Activated T-helper 2 cell treated with anti-CD3 and anti-CD28 coated beads, Interferon-gamma antibody, Interleukin-2, Interleukin-4, amounts not matched to agents 10 μg/mL and 5 μg/mL and 100 μg/mL, durations not matched to agents 14 hours and 24 hours and 36 hours (primary cell): Measurements from ENCODE around the gene PLCH1. TPM values are rescaled to one million over a fixed set of nuclear protein-coding genes. Genes with fewer than 3 reads are reported as not detected.
A peak's percentile ranks its signal among the peaks of the same experiment; 100 is the strongest.

Experiments used
- DNase-seq: peaks from one replicate; pipeline ENCODE4 v3.0.0; 2021; ENCODE audit warnings: low spot score
- H3K27ac Mint-ChIP-seq: one replicate; pipeline ENCODE4 v1.8.0; 2021; ENCODE audit warnings: mixed read lengths
- H3K27me3 Mint-ChIP-seq: one replicate; pipeline ENCODE4 v1.8.0; 2021; ENCODE audit warnings: low read depth, mixed read lengths
- H3K36me3 Mint-ChIP-seq: one replicate; pipeline ENCODE4 v1.8.0; 2021; ENCODE audit warnings: low read depth, mixed read lengths
- H3K4me1 Mint-ChIP-seq: one replicate; pipeline ENCODE4 v1.8.0; 2021; ENCODE audit warnings: low read depth, mixed read lengths
- H3K4me3 Mint-ChIP-seq: one replicate; pipeline ENCODE4 v1.8.0; 2021; ENCODE audit warnings: low read depth, mild to moderate bottlenecking, moderate library complexity, mixed read lengths
- H3K9me3 Mint-ChIP-seq: one replicate; pipeline ENCODE4 v1.8.0; 2021; ENCODE audit warnings: mixed read lengths
- intact Hi-C: fragments of 100-400 bp; cut with micrococcal nuclease; formaldehyde crosslinking; loops from one replicate; pipeline ENCODE4 v1.15.1; 2023
- total RNA-seq: library from RNA; stranded (reverse); gene quantifications from 2 replicates; pipeline ENCODE4 v1.2.3, GENCODE V29; 2022

The PLCH1 gene
- total RNA-seq, 1 donor from 2014 or later: 0.09 TPM

DNA sequence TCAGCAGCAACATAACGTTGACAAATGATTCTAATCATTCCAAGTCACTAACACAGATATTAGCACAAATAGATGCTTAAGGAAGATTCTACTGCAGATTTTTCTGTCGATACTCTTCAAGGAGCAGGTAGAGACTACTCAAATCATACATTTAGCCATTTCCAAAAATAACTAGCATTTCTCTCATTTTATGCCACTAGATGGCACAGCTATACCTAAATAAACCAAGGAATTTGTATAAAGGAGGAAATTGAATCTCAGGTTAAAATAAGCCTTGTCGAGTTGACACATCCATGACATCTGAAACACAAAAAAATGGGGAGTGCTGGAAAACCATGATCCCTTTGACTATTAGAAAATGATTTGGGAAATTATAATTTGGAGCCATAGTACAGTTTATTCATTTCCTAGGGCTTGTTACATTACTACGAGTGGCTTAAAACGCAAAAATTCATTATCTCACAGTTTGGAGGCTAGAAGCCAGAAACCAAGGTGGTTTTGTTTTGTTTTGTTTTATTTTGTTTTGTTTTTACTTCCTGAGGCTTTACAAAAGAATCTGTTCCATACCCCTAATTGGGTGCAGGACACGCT, 391.9 kb downstream of the PLCH1 start:
- no peaks in the 10 kb centered on the region for H3K36me3 Mint-ChIP-seq
- no peaks in the 10 kb centered on the region for H3K4me1 Mint-ChIP-seq
- H3K27me3 Mint-ChIP-seq: peaks cover 5% of the 10 kb centered on the region
- no peak overlapping the region for H3K27ac Mint-ChIP-seq
- H3K4me3 Mint-ChIP-seq: no peak overlapping the region
- intact Hi-C loops: loop anchor here (1.0 kb wide), 1 partner anchor 348 kb away; no protein-coding TSS in a partner anchor
- H3K9me3 Mint-ChIP-seq: no peaks in the 10 kb centered on the region
- no peak for DNase-seq

DNA sequence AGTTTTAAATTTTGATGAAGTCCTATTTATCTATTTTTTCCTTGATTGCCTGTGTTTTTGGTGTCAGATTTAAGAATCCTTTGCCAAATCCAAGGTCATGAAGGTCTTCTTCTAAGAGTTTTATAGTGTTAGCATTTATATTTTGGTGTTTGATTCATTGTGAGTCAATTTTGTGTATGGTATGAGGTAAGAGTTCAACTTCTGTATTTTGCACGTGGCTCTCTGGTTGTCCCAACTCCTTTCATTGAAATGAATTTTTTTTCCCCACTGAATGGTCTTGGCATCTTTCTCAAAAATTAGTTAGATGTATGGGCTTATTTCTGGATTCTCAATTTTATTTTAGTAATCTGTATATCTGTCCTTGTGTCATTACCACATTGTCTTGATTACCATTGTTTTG, 394.3 kb downstream of the PLCH1 start:
- DNase-seq: no peak
- intact Hi-C loops: no loop called here
- Mint-ChIP-seq H3K27me3 (peaks cover 5% of the 10 kb centered on the region), H3K4me3 (no peak overlapping the region), H3K36me3 (no peaks in the 10 kb centered on the region), H3K4me1 (no peaks in the 10 kb centered on the region), H3K27ac (no peak overlapping the region), H3K9me3 (no peaks in the 10 kb centered on the region)

DNA sequence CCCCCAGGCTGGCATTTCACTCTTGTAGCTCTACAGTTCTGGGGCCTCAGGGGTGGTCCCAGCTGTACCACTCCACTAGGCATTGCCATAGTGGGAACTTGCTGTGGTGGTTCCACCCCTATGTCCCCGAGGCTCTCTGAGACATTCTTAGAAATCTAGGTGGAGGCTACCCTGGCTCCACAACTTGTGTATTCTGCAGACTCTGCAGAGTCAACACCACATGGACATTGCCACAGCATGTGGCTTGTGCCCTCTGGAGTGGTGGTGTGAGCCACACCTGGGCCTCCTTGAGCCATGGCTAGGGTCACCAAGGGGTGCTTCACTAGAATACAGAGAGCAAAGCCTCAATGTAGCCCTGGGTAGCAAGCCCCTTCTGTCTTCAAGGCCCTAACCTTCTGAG, 397.0 kb downstream of the PLCH1 start:
- no peak for DNase-seq
- H3K4me1 Mint-ChIP-seq: no peaks in the 10 kb centered on the region
- intact Hi-C loops: no loop called here
- H3K9me3 Mint-ChIP-seq: no peaks in the 10 kb centered on the region
- no peak overlapping the region for H3K27ac Mint-ChIP-seq
- no peaks in the 10 kb centered on the region for H3K36me3 Mint-ChIP-seq
- no peak overlapping the region for H3K4me3 Mint-ChIP-seq
- H3K27me3 Mint-ChIP-seq: peaks cover 3% of the 10 kb centered on the region

GRCh38 chr3:155342344-155342743, 402.5 kb downstream of the PLCH1 start:
- no peak overlapping the region for H3K4me3 Mint-ChIP-seq
- H3K4me1 Mint-ChIP-seq: peaks cover 1% of the 10 kb centered on the region
- intact Hi-C loops: no loop called here
- no peaks in the 10 kb centered on the region for H3K9me3 Mint-ChIP-seq
- DNase-seq: no peak
- H3K36me3 Mint-ChIP-seq: no peaks in the 10 kb centered on the region
- H3K27me3 Mint-ChIP-seq: peaks cover 15% of the 10 kb centered on the region
- H3K27ac Mint-ChIP-seq: no peak overlapping the region

DNA sequence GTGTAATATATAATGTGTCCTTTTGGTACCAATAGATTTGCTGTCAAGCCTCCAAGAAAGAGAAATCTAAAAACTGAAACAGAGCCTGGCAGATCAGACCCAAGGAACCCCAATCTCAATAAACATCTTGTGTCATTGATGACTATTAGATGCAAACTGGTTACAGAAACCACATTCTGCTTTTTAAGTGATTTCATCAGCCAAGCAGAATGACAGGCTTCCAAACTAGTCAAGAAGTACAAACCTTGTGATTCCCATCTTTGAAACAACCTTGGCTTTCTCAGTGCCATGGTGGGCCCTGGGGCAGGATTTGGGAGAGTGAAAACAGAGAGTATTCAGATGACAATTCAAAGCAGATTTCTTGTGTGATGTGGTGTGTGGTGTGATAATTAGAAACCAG, 405.8 kb downstream of the PLCH1 start:
- DNase-seq: no peak
- Mint-ChIP-seq H3K9me3 (no peaks in the 10 kb centered on the region), H3K4me1 (peaks cover 12% of the 10 kb centered on the region), H3K36me3 (no peaks in the 10 kb centered on the region), H3K4me3 (no peak overlapping the region), H3K27ac (no peak overlapping the region), H3K27me3 (peaks cover 18% of the 10 kb centered on the region)
- intact Hi-C loops: no loop called here

- intact Hi-C loops: no loop called here
- H3K4me3 Mint-ChIP-seq: no peak overlapping the region
- peaks cover 12% of the 10 kb centered on the region for H3K4me1 Mint-ChIP-seq
- H3K27me3 Mint-ChIP-seq: peaks cover 10% of the 10 kb centered on the region
- no peak overlapping the region for H3K27ac Mint-ChIP-seq
- no peak for DNase-seq
- no peaks in the 10 kb centered on the region for H3K36me3 Mint-ChIP-seq
- H3K9me3 Mint-ChIP-seq: no peaks in the 10 kb centered on the region
Observed at GRCh38 chr3:155335724-155336354, 409.0 kb downstream of the PLCH1 start.

DNA sequence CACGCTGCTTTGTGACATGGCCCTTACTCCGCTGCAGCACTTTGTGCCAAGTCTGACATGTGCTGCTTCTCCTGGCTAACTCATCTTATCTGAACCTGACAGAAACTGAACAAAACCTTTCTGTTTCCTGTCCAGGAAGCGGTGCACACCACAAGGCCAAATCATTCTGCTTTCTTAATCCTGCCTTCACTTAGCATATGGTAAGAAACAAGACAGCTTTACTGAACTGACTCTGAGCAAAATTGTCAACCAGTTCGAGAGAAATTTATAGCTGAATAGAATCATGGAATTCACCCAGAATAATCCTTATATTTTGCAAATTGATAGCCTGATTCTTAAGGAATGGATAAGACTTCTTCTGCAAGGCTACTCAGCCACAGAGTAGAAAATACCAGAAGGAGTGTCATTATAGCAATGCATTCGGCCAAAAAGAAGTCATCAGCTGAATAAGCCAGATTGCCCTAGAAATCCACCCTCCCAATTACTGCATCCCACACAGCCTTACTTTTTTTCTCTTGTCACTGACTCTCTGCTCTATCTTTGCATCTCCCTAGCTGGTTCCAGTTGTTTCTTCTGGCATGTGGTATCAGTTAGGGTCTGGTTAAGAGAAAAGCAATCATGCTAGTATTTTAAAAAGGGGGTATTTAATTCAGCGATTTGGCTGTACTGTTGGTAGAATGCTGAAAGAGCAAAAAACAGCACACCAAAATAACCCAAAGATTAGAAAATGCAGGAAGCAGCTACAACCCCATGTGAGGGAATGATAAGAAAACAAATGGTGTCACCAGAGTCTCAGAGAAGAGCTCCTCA, 409.8 kb downstream of the PLCH1 start:
- peak; percentile 10 for DNase-seq
- Mint-ChIP-seq H3K4me1 (peaks cover 12% of the 10 kb centered on the region), H3K27me3 (peaks cover 12% of the 10 kb centered on the region), H3K36me3 (no peaks in the 10 kb centered on the region), H3K9me3 (no peaks in the 10 kb centered on the region), H3K27ac (no peak overlapping the region), H3K4me3 (no peak overlapping the region)
- intact Hi-C loops: no loop called here

DNA sequence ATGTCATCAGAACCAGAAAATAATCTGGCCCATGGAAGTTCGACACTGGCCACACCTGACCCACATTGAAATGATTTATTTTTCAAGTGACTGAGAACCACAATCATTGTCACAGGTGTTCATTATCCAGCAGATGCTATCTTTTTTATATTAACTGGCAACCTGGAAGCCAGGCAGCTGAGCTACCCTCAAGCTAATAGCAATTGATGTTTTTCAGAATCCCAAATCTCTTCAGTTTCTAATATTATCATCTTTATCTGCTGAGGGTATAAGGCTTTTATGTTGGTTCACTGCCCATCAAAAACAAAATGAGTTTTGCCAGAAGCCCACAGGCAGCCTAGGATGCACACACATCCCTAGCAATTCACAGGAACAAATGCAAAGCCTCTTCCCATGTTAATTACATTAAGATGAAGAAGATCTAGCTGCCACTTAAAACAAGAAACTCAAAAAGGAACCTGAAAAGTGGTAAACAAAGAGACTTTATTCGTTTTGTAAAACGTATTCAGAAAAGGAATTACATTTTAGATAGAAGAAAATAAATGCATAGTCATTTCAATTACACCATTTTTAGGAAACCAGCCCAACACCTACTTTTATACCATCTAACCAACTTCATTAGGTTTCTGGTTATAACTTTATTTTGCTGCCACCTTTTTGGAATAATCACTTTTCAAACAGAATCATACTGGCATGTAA, 410.5 kb downstream of the PLCH1 start:
- H3K4me1 Mint-ChIP-seq: peaks cover 12% of the 10 kb centered on the region
- H3K9me3 Mint-ChIP-seq: no peaks in the 10 kb centered on the region
- H3K27me3 Mint-ChIP-seq: peaks cover 10% of the 10 kb centered on the region
- H3K36me3 Mint-ChIP-seq: no peaks in the 10 kb centered on the region
- no peak overlapping the region for H3K27ac Mint-ChIP-seq
- DNase-seq: no peak
- no peak overlapping the region for H3K4me3 Mint-ChIP-seq
- intact Hi-C loops: no loop called here

GRCh38 chr3:155332716-155333115, 412.2 kb downstream of the PLCH1 start:
- Mint-ChIP-seq H3K9me3 (no peaks in the 10 kb centered on the region), H3K27me3 (peaks cover 12% of the 10 kb centered on the region), H3K4me3 (no peak overlapping the region), H3K36me3 (no peaks in the 10 kb centered on the region), H3K27ac (no peak overlapping the region), H3K4me1 (peaks cover 11% of the 10 kb centered on the region)
- DNase-seq: no peak
- intact Hi-C loops: no loop called here

GRCh38 chr3:155331078-155331477, 413.8 kb downstream of the PLCH1 start:
- Mint-ChIP-seq H3K36me3 (no peaks in the 10 kb centered on the region), H3K9me3 (no peaks in the 10 kb centered on the region), H3K4me3 (no peak overlapping the region), H3K27ac (no peak overlapping the region), H3K27me3 (peaks cover 11% of the 10 kb centered on the region), H3K4me1 (peaks cover 11% of the 10 kb centered on the region)
- no peak for DNase-seq
- intact Hi-C loops: no loop called here

- H3K27me3 Mint-ChIP-seq: peaks cover 9% of the 10 kb centered on the region
- no peak overlapping the region for H3K4me3 Mint-ChIP-seq
- DNase-seq: no peak
- intact Hi-C loops: no loop called here
- no peak overlapping the region for H3K27ac Mint-ChIP-seq
- no peaks in the 10 kb centered on the region for H3K9me3 Mint-ChIP-seq
- no peaks in the 10 kb centered on the region for H3K36me3 Mint-ChIP-seq
- peaks cover 8% of the 10 kb centered on the region for H3K4me1 Mint-ChIP-seq
Observed at GRCh38 chr3:155330370-155330769, 414.5 kb downstream of the PLCH1 start.

DNA sequence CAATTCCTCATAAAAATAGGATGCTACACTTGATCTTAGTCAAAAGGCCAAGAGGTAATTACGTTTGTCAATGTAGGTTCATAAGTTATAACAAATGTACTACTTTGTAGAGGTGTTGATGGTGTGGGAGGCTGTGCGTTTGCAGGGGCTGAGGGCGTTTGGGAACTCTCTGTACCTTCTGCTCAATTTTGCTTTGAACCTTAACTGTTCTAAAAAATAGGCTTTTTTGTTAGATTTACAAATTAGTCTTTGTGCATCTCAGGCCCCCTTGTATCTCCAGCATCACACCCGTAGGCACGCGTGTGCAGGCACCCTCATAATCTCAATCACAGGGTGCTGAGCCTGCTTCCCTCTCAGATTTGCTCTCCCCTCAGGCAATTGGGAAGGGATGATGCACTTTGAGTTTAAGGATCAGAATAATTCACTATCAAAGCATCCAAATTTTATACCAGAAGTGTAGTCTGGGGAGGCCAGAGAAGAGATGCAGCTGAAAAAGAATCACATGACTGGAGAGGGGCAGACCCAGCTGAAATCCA, 415.3 kb downstream of the PLCH1 start:
- H3K36me3 Mint-ChIP-seq: no peaks in the 10 kb centered on the region
- H3K4me1 Mint-ChIP-seq: peaks cover 2% of the 10 kb centered on the region
- H3K27ac Mint-ChIP-seq: no peak overlapping the region
- intact Hi-C loops: no loop called here
- H3K4me3 Mint-ChIP-seq: no peak overlapping the region
- no peak for DNase-seq
- H3K9me3 Mint-ChIP-seq: no peaks in the 10 kb centered on the region
- peaks cover 9% of the 10 kb centered on the region for H3K27me3 Mint-ChIP-seq
